Activated B cell treated with CpG ODN at 0.5 μM for 24 hours (primary cell): ENCODE data around the gene CEP290. TPM values are rescaled to one million over a fixed set of nuclear protein-coding genes. Genes with fewer than 3 reads are reported as not detected.

Experiments used
- ATAC-seq: fragments of 200-7000 bp; cut with Tn5 transposase; one replicate; pipeline ENCODE4 v1.10.0; 2021; ENCODE audit warnings: low read depth, mild to moderate bottlenecking, moderate library complexity
- CTCF ChIA-PET: fragments of 350-600 bp; sonication (Branson Sonifier 250); formaldehyde crosslinking; loops from one replicate; lab custom pipeline; 2021; ENCODE audit warnings: antibody characterized with exemption; lab: Charles Lee
- POLR2A ChIA-PET: fragments of 350-600 bp; sonication (Branson Sonifier 250); formaldehyde crosslinking; loops from one replicate; lab custom pipeline; 2021; ENCODE audit warnings: antibody characterized with exemption; lab: Charles Lee
- DNase-seq: peaks from one replicate; pipeline ENCODE4 v3.0.0; 2022
- H3K27ac Mint-ChIP-seq: one replicate; pipeline ENCODE4 v1.8.0; 2020; ENCODE audit warnings: mixed read lengths
- H3K27me3 Mint-ChIP-seq: one replicate; pipeline ENCODE4 v1.8.0; 2021; ENCODE audit warnings: mixed read lengths
- H3K36me3 Mint-ChIP-seq: one replicate; pipeline ENCODE4 v1.8.0; 2021; ENCODE audit warnings: low read depth, mixed read lengths
- H3K4me1 Mint-ChIP-seq: one replicate; pipeline ENCODE4 v1.8.0; 2021; ENCODE audit warnings: mixed read lengths
- H3K4me3 Mint-ChIP-seq: one replicate; pipeline ENCODE4 v1.8.0; 2020; ENCODE audit warnings: mild to moderate bottlenecking, mixed read lengths
- H3K9me3 Mint-ChIP-seq: one replicate; pipeline ENCODE4 v1.8.0; 2020; ENCODE audit warnings: mixed read lengths
- intact Hi-C: fragments of 100-400 bp; cut with micrococcal nuclease; formaldehyde crosslinking; loops from one replicate; pipeline ENCODE4 v1.15.1; 2024
- total RNA-seq: library from RNA; stranded (reverse); gene quantifications from 2 replicates; pipeline ENCODE4 v1.2.3, GENCODE V29; 2022
- TF ChIP-seq, protein P1 (sequence below): fragments of 200-600 bp; IDR thresholded peaks from one replicate; pipeline ENCODE4 v1.8.0; 2022; ENCODE audit warnings: antibody characterized with exemption, mild to moderate bottlenecking

Gene CEP290
- total RNA-seq, 1 donor from 2014 or later: 15.0 TPM

DNA sequence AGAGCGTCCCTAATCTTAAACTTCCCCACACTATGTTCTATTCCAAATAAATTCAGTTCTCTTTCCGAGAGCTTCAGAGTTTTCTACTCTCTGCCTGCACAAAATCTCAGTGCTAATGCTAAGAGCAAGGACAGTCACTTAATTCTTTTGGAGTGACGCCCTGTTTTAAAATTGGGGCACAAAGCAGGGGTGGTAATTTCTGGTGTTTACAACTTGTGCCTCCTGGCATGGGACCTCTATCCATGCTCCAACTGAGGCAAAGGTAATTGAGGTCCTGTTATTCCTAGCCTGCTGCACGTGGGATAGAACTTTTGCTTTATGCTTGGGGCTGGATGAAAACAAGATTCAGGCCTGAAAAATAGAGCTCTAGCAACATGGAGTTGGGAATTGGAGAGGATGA, 135.5 kb downstream of the CEP290 start:
- DNase-seq: no peak
- TF ChIP-seq, protein P1, sequence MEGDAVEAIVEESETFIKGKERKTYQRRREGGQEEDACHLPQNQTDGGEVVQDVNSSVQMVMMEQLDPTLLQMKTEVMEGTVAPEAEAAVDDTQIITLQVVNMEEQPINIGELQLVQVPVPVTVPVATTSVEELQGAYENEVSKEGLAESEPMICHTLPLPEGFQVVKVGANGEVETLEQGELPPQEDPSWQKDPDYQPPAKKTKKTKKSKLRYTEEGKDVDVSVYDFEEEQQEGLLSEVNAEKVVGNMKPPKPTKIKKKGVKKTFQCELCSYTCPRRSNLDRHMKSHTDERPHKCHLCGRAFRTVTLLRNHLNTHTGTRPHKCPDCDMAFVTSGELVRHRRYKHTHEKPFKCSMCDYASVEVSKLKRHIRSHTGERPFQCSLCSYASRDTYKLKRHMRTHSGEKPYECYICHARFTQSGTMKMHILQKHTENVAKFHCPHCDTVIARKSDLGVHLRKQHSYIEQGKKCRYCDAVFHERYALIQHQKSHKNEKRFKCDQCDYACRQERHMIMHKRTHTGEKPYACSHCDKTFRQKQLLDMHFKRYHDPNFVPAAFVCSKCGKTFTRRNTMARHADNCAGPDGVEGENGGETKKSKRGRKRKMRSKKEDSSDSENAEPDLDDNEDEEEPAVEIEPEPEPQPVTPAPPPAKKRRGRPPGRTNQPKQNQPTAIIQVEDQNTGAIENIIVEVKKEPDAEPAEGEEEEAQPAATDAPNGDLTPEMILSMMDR: no peak
- intact Hi-C loops: no loop called here
- peaks cover 5% of the 10 kb centered on the region for H3K27me3 Mint-ChIP-seq
- no peaks in the 10 kb centered on the region for H3K4me1 Mint-ChIP-seq
- no peak overlapping the region for H3K4me3 Mint-ChIP-seq
- no peaks in the 10 kb centered on the region for H3K36me3 Mint-ChIP-seq
- peaks cover 7% of the 10 kb centered on the region for H3K9me3 Mint-ChIP-seq
- ChIA-PET CTCF (no interaction called here), POLR2A (no interaction called here)
- H3K27ac Mint-ChIP-seq: no peak overlapping the region
- ATAC-seq: no peak

DNA sequence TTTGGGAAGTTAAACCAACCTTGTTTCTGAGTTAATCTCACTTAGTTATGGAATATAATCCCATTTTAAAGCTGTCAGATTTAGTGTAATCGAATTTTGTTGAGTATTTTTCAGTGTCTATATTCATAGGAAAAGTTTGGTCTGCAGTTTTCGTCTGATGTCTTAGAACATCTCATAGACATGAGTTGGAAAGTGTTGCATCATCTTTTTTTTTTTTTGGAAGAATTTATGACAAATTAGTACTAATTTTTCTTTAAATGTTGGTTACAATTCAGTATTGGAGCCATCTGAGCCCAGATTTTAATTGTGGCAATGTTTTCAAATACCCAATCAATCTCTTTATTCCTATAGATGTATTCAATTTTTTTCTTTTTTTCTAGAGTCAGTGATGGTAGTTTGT, 140.6 kb downstream of the CEP290 start:
- intact Hi-C loops: no loop called here
- CTCF ChIA-PET: no interaction called here
- Mint-ChIP-seq H3K9me3 (peaks cover 10% of the 10 kb centered on the region), H3K27me3 (peaks cover 3% of the 10 kb centered on the region), H3K36me3 (no peaks in the 10 kb centered on the region), H3K4me3 (no peak overlapping the region), H3K27ac (no peak overlapping the region), H3K4me1 (no peaks in the 10 kb centered on the region)
- TF ChIP-seq, protein P1: no peak
- POLR2A ChIA-PET: no interaction called here
- DNase-seq: no peak
- no peak for ATAC-seq

Other genes with a start within 250 kb of the CEP290 start
- gene C12orf50, start 112.7 kb downstream of the CEP290 start, total RNA-seq: 0.07 and 0.12 TPM in 2 replicates
- gene TMTC3, start 219 bp upstream of the CEP290 start, total RNA-seq: 6.3 and 7.4 TPM in 2 replicates